ENCODE measurements around the gene POLR3A.
A peak's percentile ranks its signal among the peaks of the same experiment; 100 is the strongest.

The POLR3A gene

DNA sequence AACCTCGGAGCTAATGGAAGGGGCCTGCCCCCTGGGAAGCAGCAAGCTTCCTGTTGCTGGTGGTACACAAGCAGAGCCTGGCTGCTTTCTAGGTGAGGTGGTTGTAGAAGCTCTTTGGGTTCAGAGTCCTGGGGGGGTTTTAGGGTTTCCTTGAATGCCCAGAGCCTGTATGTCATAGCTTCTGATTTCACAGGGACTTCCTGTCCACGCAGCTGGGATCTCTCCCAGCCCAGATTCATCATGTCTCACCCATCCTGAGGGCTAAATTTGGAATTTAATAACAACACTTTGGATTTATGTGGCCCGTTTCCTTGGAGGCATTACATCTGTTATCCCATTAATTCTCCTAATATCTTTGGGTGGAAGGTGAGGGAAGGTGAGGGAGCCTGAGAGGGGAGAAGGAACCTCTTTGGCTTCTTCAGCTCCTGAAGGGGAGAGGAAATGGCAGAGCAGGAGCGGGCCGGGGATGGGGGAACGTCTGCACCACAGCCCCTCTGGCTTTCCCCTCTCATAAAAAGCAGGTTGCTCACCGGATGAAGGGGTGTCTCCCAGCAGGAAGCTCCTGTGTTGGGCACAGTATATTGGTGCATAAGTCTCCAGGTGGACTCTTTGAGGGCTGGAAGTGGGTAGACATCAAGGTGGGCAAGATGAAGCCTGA is 24.0 kb upstream of the POLR3A start:
- TF ChIP-seq, protein P1, sequence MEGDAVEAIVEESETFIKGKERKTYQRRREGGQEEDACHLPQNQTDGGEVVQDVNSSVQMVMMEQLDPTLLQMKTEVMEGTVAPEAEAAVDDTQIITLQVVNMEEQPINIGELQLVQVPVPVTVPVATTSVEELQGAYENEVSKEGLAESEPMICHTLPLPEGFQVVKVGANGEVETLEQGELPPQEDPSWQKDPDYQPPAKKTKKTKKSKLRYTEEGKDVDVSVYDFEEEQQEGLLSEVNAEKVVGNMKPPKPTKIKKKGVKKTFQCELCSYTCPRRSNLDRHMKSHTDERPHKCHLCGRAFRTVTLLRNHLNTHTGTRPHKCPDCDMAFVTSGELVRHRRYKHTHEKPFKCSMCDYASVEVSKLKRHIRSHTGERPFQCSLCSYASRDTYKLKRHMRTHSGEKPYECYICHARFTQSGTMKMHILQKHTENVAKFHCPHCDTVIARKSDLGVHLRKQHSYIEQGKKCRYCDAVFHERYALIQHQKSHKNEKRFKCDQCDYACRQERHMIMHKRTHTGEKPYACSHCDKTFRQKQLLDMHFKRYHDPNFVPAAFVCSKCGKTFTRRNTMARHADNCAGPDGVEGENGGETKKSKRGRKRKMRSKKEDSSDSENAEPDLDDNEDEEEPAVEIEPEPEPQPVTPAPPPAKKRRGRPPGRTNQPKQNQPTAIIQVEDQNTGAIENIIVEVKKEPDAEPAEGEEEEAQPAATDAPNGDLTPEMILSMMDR (IDR thresholded peaks at IDR 0.05), result no peak

- TF ChIP-seq, protein P1 (IDR thresholded peaks at IDR 0.05), result no peak
These were observed 20.5 kb upstream of the POLR3A start for GRCh38 chr10:78049851-78050250.

DNA sequence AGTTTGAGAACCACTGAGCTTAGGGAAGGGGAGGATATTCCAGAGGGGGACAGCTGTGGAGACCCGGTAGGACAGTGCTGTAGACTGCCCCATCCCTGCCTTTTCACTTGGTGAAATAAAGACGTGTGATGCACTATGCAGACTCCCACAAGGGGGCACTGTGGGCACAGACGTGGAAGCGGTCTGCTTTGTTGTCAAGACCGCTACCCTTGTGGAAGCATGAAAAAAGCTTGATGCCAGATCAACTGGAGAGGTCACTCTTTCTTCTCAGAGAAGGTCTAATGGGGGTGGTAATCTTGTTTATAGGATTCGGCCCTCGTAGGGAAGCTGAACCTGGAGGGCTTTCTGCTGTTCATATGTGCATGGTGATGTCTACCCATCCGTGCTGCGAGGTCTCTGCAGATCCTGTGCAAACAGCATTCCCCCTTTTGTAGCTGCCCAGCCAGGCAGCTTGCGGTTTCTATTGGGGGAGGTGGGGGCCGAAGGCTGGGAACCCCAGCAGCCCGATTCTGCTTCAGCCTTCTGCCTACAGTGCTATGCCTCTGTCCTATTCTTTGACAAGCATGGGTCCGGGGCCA is 18.1 kb upstream of the POLR3A start:
- TF ChIP-seq, protein P1 (IDR thresholded peaks at IDR 0.05), result peak; percentile 92

- TF ChIP-seq, protein P1 (IDR thresholded peaks at IDR 0.05), result no peak
These were observed 17.5 kb upstream of the POLR3A start for GRCh38 chr10:78046711-78047269.

DNA sequence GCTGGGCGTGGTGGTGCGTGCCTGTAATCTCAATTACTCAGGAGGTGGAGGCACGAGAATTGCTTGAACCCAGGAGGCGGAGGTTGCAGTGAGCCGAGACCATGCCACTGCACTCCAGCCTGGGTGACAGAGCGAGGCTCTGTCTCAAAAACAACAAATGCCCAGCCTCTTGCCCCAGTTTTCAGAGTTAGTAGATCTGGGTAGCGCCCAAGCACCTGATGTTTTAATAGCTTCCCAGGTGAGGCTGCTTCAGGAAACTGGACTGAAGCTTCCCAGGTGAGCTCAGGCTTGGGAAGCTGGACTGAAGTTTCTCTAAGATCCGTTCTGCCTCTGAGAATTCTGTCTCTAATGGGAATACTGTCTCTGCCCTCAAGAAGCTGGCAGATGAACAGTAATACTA is 16.5 kb upstream of the POLR3A start:
- TF ChIP-seq, protein P1 (IDR thresholded peaks at IDR 0.05), result no peak

DNA sequence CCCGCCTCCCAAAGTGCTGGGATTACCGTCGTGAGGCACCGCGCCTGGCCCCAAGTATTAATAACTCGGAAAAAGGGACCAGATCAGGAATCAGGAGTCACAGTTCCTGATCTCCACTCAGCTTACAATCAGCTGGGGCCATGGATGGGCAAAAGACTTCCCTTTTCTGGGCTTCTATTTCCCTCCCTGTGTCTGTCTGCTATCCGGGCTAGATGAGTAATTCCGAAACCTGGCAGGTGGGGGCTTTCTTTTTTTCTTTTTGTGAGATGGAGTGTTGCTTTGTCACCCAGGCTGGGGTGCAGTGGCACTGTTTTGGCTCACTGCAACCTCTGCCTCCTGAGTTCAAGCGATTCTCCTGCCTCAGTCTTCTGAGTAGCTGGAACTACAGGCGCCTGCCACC is 15.9 kb upstream of the POLR3A start:
- TF ChIP-seq, protein P1 (IDR thresholded peaks at IDR 0.05), result no peak

GRCh38 chr10:78044699-78045098 is 15.4 kb upstream of the POLR3A start:
- TF ChIP-seq, protein P1 (IDR thresholded peaks at IDR 0.05), result no peak
